ENCODE data around the gene HCAR1.
"Not testable (repeated sequence)": the region's sequence is repeated elsewhere in the genome, so short reads cannot be mapped to it uniquely, and the experiment has no call there.

DNA sequence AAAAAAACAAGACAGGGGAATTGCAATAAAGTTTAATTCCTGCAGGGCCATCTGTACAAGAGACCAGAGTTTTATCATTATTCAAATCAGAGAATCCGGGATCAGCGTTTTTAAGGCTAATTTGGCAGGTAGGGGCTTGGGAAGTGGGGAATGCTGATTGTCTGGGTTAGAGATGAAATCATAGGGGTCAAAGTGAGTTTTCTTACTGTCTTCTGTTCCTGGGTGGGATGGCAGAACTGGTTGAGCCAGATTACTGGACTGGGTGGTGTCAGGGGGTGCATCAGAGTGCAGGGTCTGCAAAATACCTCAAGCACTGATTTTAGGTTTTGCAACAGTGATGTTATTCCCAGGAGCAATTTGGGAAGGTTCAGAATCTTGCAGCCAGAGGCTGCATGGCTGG lies 20.3 kb downstream of the HCAR1 start:
- TF ChIP-seq ZBTB7A (tag by site-specific recombination; IDR thresholded peaks at IDR 0.05; ENCODE audit: low read depth); SCRT1 (tag by site-specific recombination; IDR thresholded peaks at IDR 0.05; ENCODE audit: borderline replicate concordance): not testable (repeated sequence)
- TF ChIP-seq, protein P1, sequence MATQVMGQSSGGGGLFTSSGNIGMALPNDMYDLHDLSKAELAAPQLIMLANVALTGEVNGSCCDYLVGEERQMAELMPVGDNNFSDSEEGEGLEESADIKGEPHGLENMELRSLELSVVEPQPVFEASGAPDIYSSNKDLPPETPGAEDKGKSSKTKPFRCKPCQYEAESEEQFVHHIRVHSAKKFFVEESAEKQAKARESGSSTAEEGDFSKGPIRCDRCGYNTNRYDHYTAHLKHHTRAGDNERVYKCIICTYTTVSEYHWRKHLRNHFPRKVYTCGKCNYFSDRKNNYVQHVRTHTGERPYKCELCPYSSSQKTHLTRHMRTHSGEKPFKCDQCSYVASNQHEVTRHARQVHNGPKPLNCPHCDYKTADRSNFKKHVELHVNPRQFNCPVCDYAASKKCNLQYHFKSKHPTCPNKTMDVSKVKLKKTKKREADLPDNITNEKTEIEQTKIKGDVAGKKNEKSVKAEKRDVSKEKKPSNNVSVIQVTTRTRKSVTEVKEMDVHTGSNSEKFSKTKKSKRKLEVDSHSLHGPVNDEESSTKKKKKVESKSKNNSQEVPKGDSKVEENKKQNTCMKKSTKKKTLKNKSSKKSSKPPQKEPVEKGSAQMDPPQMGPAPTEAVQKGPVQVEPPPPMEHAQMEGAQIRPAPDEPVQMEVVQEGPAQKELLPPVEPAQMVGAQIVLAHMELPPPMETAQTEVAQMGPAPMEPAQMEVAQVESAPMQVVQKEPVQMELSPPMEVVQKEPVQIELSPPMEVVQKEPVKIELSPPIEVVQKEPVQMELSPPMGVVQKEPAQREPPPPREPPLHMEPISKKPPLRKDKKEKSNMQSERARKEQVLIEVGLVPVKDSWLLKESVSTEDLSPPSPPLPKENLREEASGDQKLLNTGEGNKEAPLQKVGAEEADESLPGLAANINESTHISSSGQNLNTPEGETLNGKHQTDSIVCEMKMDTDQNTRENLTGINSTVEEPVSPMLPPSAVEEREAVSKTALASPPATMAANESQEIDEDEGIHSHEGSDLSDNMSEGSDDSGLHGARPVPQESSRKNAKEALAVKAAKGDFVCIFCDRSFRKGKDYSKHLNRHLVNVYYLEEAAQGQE (tag by site-specific recombination; IDR thresholded peaks at IDR 0.05): not testable (repeated sequence)
- TF ChIP-seq, protein P2, sequence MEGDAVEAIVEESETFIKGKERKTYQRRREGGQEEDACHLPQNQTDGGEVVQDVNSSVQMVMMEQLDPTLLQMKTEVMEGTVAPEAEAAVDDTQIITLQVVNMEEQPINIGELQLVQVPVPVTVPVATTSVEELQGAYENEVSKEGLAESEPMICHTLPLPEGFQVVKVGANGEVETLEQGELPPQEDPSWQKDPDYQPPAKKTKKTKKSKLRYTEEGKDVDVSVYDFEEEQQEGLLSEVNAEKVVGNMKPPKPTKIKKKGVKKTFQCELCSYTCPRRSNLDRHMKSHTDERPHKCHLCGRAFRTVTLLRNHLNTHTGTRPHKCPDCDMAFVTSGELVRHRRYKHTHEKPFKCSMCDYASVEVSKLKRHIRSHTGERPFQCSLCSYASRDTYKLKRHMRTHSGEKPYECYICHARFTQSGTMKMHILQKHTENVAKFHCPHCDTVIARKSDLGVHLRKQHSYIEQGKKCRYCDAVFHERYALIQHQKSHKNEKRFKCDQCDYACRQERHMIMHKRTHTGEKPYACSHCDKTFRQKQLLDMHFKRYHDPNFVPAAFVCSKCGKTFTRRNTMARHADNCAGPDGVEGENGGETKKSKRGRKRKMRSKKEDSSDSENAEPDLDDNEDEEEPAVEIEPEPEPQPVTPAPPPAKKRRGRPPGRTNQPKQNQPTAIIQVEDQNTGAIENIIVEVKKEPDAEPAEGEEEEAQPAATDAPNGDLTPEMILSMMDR (tag by site-specific recombination; IDR thresholded peaks at IDR 0.05): not testable (repeated sequence)

Measured in HEK293 (cell line).